ENCODE measurements around the gene MAG. TPM values are rescaled to one million over a fixed set of nuclear protein-coding genes. Genes with fewer than 3 reads are reported as not detected.
A peak's percentile ranks its signal among the peaks of the same experiment; 100 is the strongest.

MAG gene
- total and polyA plus RNA-seq, 2 of the 13 experiments (the other 11 are each of a cell fraction or from before 2014, with no cell fraction given): 0.20 to 1.3 TPM

GRCh38 chr19:35279985-35280821 lies 11.8 kb upstream of the MAG start (continued):
- TF ChIP-seq, protein P1, sequence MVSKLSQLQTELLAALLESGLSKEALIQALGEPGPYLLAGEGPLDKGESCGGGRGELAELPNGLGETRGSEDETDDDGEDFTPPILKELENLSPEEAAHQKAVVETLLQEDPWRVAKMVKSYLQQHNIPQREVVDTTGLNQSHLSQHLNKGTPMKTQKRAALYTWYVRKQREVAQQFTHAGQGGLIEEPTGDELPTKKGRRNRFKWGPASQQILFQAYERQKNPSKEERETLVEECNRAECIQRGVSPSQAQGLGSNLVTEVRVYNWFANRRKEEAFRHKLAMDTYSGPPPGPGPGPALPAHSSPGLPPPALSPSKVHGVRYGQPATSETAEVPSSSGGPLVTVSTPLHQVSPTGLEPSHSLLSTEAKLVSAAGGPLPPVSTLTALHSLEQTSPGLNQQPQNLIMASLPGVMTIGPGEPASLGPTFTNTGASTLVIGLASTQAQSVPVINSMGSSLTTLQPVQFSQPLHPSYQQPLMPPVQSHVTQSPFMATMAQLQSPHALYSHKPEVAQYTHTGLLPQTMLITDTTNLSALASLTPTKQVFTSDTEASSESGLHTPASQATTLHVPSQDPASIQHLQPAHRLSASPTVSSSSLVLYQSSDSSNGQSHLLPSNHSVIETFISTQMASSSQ (IDR thresholded peaks at IDR 0.05; ENCODE audit: low read depth): 0 out of 2 replicates have a peak, but pooled peaks have one; percentile 22
- TF ChIP-seq, protein P1 (CRISPR knock-in tag; IDR thresholded peaks at IDR 0.05; ENCODE audit: borderline replicate concordance): peak; percentile 80; the same call in 1 of the 2 replicates
- TF ChIP-seq SP2 (CRISPR knock-in tag; IDR thresholded peaks at IDR 0.05) (no peak), NFYC (CRISPR knock-in tag; IDR thresholded peaks at IDR 0.05) (peak; percentile 60), KDM5A (IDR thresholded peaks at IDR 0.05; ENCODE audit: borderline replicate concordance, low read length) (no peak), TEF (CRISPR knock-in tag; IDR thresholded peaks at IDR 0.05) (no peak), ZUFSP (CRISPR knock-in tag; IDR thresholded peaks at IDR 0.05; ENCODE audit: borderline replicate concordance) (no peak), JUND (CRISPR knock-in tag; IDR thresholded peaks at IDR 0.05) (no peak), TCF7 (IDR thresholded peaks at IDR 0.05; ENCODE audit: low read depth) (no peak), PAX8 (CRISPR knock-in tag; IDR thresholded peaks at IDR 0.05; ENCODE audit: borderline replicate concordance) (0 out of 2 replicates have a peak, but pooled peaks have one; percentile 48), ZNF512 (CRISPR knock-in tag; IDR thresholded peaks at IDR 0.05) (no peak), MEF2D (CRISPR knock-in tag; IDR thresholded peaks at IDR 0.05) (no peak), TBX3 (IDR thresholded peaks at IDR 0.05; ENCODE audit: borderline replicate concordance) (peak; percentile 65; the same call in 1 of the 2 replicates), CBFB (CRISPR knock-in tag; IDR thresholded peaks at IDR 0.05) (0 out of 2 replicates have a peak, but pooled peaks have one; percentile 39)
- TF ChIP-seq, protein P2, sequence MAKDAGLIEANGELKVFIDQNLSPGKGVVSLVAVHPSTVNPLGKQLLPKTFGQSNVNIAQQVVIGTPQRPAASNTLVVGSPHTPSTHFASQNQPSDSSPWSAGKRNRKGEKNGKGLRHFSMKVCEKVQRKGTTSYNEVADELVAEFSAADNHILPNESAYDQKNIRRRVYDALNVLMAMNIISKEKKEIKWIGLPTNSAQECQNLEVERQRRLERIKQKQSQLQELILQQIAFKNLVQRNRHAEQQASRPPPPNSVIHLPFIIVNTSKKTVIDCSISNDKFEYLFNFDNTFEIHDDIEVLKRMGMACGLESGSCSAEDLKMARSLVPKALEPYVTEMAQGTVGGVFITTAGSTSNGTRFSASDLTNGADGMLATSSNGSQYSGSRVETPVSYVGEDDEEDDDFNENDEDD (CRISPR knock-in tag; IDR thresholded peaks at IDR 0.05; ENCODE audit: borderline replicate concordance): peak; percentile 55; the same call in 1 of the 2 replicates
- TF ChIP-seq, protein P3, sequence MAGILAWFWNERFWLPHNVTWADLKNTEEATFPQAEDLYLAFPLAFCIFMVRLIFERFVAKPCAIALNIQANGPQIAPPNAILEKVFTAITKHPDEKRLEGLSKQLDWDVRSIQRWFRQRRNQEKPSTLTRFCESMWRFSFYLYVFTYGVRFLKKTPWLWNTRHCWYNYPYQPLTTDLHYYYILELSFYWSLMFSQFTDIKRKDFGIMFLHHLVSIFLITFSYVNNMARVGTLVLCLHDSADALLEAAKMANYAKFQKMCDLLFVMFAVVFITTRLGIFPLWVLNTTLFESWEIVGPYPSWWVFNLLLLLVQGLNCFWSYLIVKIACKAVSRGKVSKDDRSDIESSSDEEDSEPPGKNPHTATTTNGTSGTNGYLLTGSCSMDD (CRISPR knock-in tag; IDR thresholded peaks at IDR 0.05): no peak
